Stimulated activated CD4-positive, alpha-beta T cell treated with anti-CD3 and anti-CD28 coated beads, Interleukin-1b, Interleukin-23, amount 100 ng/mL, for 1 hour (primary cell): Measurements from ENCODE around the gene CEMIP2.
"Not testable (repeated sequence)": the region's sequence is repeated elsewhere in the genome, so short reads cannot be mapped to it uniquely, and the experiment has no call there.

Experiments used
- DNase-seq, 2 donors: peaks; one replicate each; pipeline ENCODE4 v3.0.0-alpha.2; 2020; ENCODE audit warnings: low read depth in 2 of 2

Gene CEMIP2

DNA sequence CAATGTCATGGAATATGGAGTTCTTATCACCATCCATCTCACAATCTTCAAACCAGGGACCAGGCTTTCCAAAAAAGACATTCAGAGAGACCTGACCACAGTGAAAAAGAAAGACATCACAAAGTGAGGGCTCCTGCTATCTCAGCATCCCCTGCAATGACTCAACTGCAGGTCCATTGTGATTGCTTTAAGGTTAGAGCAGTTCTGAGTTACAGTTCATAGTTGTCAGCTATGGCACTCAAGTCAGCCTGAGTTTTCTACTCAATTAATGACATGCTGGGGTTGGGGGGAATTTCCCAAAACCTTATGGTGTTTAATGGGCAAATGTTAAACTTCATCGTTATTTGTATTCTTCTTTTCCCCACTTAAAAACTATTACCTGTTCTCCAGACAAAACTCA, 58.9 kb downstream of the CEMIP2 start:
- no peak for DNase-seq

- DNase-seq, result no peak
Measured at GRCh38 chr9:71706176-71706575, 62.1 kb downstream of the CEMIP2 start.

DNA sequence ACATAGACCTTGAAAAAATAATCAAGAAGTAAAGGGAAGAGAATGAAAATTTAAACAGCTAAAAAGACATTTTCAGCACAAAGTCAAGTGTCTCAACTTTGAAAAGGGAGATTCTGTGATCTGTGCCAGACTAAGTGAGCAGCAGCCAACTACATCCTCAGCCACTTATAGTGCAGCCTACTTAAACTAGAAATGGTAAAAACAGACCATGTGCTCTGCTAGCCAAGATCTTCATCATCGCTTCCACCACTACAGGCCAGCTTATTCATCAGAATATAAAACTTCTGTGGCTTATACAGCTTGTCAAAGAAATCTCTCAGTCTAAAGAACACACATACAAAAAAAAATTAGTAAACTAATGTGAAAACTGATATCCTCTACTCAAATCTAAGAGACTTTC, 63.5 kb downstream of the CEMIP2 start:
- no peak for DNase-seq

- no peak for DNase-seq
Measured at GRCh38 chr9:71703172-71703872, 65.0 kb downstream of the CEMIP2 start.

- DNase-seq, result no peak
Measured at GRCh38 chr9:71697882-71698281, 70.4 kb downstream of the CEMIP2 start.

DNA sequence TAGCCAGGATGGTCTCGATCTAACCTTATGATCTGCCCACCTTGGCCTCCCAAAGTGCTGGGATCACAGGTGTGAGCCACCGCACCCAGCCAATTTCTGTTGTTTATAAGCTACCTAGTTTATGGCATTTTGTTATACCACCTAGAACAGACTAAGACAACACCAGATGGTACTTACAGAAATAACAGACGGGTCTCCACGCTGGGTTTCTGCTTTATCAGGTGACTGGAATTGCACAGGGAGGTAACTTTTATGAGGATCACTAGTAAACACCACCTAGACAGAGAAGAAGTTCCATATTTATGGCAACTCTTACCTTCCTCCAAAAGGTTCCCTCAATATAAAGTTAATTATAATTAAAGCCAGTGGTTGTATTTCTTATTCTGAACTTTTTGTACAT, 74.0 kb downstream of the CEMIP2 start:
- DNase-seq, result no peak

DNA sequence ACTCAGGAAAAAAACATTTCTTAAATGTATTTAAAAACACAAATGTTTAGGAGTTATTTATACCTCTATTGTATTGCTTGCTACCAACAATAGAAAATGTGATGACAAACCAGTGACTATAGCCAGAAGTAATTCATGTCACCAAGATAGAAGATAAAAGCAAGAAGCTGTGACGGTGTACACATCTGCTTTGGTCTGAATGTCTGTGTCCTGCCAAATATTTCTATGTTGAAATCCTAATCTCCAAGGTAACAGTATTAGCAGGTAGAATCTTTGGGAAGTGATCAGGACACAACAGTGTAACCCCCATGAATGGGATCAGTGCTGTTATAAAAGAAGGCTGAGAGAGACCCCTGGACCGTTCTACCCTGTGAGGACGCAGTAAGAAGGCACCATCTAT, 74.7 kb downstream of the CEMIP2 start:
- no peak for DNase-seq

DNA sequence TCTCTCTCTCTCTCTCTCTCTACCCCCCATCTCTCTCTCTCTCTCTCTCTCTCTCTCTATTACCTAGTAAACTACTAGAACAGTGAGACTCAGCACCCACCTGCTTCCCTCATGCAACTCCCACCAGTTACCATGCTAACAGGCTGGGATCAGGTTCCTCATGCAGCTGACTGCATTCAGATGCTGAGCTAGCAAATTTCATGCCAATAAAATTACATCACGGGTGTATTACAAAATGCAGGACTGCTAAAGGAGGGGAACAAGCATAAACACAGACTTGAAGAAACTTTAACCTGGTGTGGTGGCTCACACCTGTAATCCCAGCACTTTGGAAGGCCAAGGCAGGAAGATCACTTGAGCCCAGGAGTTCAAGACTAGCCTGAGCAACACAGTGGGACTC, 76.0 kb downstream of the CEMIP2 start:
- DNase-seq, result no peak

DNA sequence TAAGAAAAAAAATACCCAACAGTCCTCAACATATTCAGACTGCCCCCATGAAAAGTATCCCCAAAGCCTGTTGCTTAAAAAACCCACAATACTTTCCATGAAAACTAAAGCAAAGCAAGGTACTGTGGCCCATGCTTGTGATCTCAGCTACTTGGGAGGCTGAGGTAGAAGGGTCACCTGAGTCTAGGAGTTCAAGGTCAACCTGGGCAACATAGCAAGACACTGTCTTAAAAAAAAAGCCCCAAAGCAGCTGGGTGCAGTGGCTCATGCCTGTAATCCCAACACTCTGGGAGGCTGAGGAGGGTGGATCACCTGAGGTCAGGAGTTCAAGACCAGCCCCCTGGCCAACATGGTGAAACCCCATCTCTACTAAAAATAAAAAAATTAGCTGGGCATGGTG, 76.7 kb downstream of the CEMIP2 start:
- not testable (repeated sequence) for DNase-seq

DNA sequence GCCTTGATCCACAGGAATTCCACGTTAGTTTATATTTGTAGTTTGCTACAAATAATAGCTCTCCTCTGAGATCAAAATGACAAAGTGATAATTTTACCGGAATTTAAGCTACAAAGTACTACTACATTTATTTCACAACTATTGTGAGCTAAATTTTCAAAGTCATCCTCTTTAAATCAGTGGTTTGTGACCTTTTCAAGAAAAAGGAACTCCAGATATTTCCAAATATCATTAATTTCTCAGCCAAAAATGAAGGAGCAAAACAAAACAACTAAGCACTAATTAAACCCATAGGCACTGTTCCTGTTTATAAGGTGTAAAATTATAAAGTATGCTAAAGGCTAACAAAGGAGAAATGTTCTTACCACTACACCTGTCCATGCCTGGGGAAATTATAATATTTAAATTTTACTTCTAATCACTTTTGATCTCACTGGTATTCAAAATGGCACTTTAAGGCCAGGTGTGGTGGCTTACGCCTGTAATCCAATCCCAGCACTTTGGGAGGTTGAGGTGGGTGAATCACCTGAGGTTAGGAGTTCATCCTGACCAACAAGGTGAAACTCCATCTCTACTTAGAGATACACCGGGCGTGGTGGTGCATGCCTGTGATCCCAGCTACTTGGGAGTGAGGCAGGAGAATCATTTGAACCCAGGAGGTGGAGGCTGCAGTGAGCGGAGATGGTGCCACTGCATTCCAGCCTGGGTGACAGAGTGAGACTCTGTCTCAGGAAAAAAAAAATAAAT, 77.5 kb downstream of the CEMIP2 start:
- no peak for DNase-seq

DNA sequence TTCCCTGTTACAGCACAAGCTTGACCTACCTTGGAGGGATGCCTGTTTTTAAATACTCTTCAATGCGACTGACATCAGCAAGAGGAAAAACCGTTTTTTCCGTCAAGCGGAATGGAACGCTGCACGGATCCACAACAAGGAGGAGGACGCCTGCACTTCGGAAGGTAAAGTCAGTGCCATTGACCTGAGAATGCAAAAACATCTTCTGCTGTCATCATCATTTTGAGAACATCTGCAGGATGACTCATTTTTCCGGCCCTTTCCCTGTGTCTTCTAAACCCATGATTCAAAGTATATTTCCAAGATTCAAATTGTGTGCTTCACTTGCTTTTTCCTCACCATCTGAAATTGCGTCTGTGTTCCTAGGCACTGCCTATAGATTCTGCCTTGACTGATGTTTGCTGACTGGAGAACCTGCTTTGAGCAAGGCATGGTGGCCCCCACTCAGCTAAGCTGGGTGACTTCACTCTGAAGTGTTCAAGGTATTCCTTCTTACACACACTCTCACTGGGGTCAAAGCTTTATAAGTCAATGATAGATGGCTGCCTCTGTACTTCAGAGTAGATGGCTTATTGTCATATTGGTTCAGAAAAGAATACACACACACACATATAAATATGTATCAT, 78.1 kb downstream of the CEMIP2 start:
- DNase-seq, result no peak

DNA sequence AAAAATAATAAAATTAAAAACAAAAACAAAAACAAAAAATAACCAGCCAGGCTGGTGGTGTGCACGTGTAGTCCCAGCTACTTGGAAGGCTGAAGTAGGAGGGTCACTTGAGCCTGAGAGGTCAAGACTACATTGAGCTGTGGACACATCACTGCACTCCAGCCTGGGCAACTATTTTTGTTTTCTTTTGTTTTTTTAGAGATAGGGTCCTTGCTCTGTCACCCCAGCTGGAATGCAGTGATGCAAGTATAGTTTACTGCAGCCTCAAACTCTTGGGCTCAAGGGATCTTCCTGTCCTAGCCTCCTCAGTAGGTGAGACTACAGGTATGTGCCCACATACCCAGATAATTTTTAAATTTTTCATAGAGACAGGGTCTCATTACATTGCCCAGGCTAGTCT, 80.6 kb downstream of the CEMIP2 start:
- DNase-seq, result no peak

- no peak for DNase-seq
Measured at GRCh38 chr9:71685988-71686387, 82.3 kb downstream of the CEMIP2 start.

- DNase-seq, result peak in 1 of 2 donors; percentile 3
Measured at GRCh38 chr9:71685394-71685793, 82.9 kb downstream of the CEMIP2 start.

GRCh38 chr9:71684566-71684965, 83.7 kb downstream of the CEMIP2 start:
- no peak for DNase-seq

GRCh38 chr9:71683598-71684235, 84.6 kb downstream of the CEMIP2 start:
- DNase-seq, result no peak

- DNase-seq, result no peak
Measured at GRCh38 chr9:71681708-71682272, 86.5 kb downstream of the CEMIP2 start.

GRCh38 chr9:71681104-71681707, 87.1 kb downstream of the CEMIP2 start:
- no peak for DNase-seq

DNA sequence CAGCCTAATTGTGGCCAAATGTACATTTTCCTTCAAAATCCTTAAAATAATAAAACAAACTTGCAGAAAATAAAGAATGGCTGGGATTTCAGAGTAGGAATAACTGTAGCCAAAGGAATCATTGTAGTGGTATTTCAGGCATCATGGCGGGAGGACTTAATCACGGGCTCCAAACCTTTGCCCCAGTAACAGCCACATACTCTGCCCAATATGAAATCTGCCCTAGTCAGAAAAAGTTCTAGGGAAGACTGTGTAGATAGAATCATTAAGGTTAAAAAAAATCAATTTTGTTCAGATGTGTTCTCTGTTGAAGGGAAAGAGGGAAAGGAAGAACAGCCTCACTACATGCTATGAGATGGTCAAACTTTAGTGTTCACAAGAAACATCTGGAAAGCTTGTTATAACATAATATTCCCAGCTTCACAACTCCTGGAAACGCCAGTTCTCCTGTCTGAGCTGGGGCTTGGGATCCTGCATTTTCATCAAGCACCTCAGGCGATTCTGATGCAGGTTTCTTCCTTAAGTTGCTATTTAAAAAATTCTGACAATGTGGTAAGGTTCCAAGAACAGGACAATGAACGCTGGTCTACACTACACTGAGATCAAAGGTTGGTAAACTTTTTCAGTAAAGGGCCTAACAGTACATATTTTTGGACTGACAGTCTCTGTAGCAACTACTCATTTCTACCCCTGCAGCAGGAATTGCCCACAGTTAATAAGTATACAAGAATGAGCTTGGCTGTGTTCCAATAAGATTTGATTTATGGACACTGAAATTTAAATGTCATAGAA, 87.9 kb downstream of the CEMIP2 start:
- DNase-seq, result no peak

GRCh38 chr9:71678999-71679398, 89.3 kb downstream of the CEMIP2 start:
- DNase-seq, result no peak

GRCh38 chr9:71677209-71677608, 91.1 kb downstream of the CEMIP2 start:
- DNase-seq, result no peak
